HepG2 (cell line): ENCODE data around the gene EML2. TPM values are rescaled to one million over a fixed set of nuclear protein-coding genes. Genes with fewer than 3 reads are reported as not detected.

ENCODE experiments used
- CEBPG ChIP-seq: IDR thresholded peaks from 2 replicates; pipeline ENCODE4 v1.6.1; 2016
- CREM ChIP-seq, 2 experiments: sonication (generic) in 1 of 2; formaldehyde crosslinking in 1 of 2; IDR thresholded peaks; 2 replicates each; pipeline versions ENCODE4 v1.4.0 to v1.6.1; 2016 to 2020; ENCODE audit warnings: antibody characterized with exemption in 1 of 2, mild to moderate bottlenecking in 1 of 2, missing genetic modification reagents in 1 of 2
- FIP1L1 ChIP-seq: fragments of 200-400 bp; formaldehyde crosslinking; IDR thresholded peaks from 2 replicates; pipeline ENCODE4 v1.6.1; 2018; ENCODE audit warnings: low read depth, mild to moderate bottlenecking, low read length, moderate library complexity, borderline replicate concordance; ENCODE audit not compliant: insufficient read depth
- HNF1B ChIP-seq: sonication (generic); formaldehyde crosslinking; IDR thresholded peaks from 2 replicates; pipeline ENCODE4 v1.5.1; 2020; ENCODE audit warnings: mild to moderate bottlenecking, moderate library complexity, missing genetic modification reagents
- KAT7 ChIP-seq: IDR thresholded peaks from 2 replicates; pipeline ENCODE4 v1.6.1; 2018; ENCODE audit warnings: borderline replicate concordance, missing compliant biosample characterization
- LCORL ChIP-seq, 2 experiments: fragments of 450-650 bp in 1 of 2; sonication (generic) in 1 of 2; formaldehyde crosslinking in 1 of 2; IDR thresholded peaks; 2 replicates each; pipeline versions ENCODE4 v1.5.0 to v1.6.1; 2017 to 2020; ENCODE audit warnings: antibody characterized with exemption in 1 of 2, missing genetic modification reagents in 1 of 2
- MED8 ChIP-seq: sonication (generic); formaldehyde crosslinking; IDR thresholded peaks from 2 replicates; pipeline ENCODE4 v1.8.1; 2023; ENCODE audit warnings: mild to moderate bottlenecking, missing genetic modification reagents; ENCODE audit not compliant: insufficient replicate concordance
- MIER3 ChIP-seq: IDR thresholded peaks from 2 replicates; pipeline ENCODE4 v1.6.1; 2016; ENCODE audit warnings: missing compliant biosample characterization, borderline replicate concordance
- MTA1 ChIP-seq: sonication (generic); formaldehyde crosslinking; IDR thresholded peaks from 2 replicates; pipeline ENCODE4 v1.4.0; 2020; ENCODE audit warnings: missing genetic modification reagents, mild to moderate bottlenecking, borderline replicate concordance
- NFKB2 ChIP-seq: sonication (generic); formaldehyde crosslinking; IDR thresholded peaks from 2 replicates; pipeline ENCODE4 v1.4.0; 2020; ENCODE audit warnings: missing genetic modification reagents, borderline replicate concordance
- PCBP1 ChIP-seq: fragments of 200-400 bp; formaldehyde crosslinking; IDR thresholded peaks from 2 replicates; pipeline ENCODE4 v1.6.1; 2017; ENCODE audit warnings: mild to moderate bottlenecking, low read depth, low read length, borderline replicate concordance
- RFXAP ChIP-seq: sonication (generic); formaldehyde crosslinking; IDR thresholded peaks from 2 replicates; pipeline ENCODE4 v1.4.0; 2020; ENCODE audit warnings: missing genetic modification reagents, borderline replicate concordance
- STAG1 ChIP-seq: sonication (generic); formaldehyde crosslinking; IDR thresholded peaks from 2 replicates; pipeline ENCODE4 v1.4.0; 2020; ENCODE audit warnings: missing genetic modification reagents
- XRCC5 ChIP-seq: fragments of 200-400 bp; formaldehyde crosslinking; optimal IDR thresholded peaks from 2 replicates; pipeline ENCODE3; 2017; ENCODE audit warnings: mild to moderate bottlenecking, low read length
- ZBTB38 ChIP-seq: sonication (generic); formaldehyde crosslinking; IDR thresholded peaks from 2 replicates; pipeline ENCODE4 v1.5.1; 2020; ENCODE audit warnings: mild to moderate bottlenecking, missing genetic modification reagents
- ZFY ChIP-seq: sonication (generic); formaldehyde crosslinking; IDR thresholded peaks from 2 replicates; pipeline ENCODE4 v1.4.0; 2020; ENCODE audit warnings: missing genetic modification reagents
- ZMAT5 ChIP-seq: sonication (generic); formaldehyde crosslinking; IDR thresholded peaks from 2 replicates; pipeline ENCODE4 v1.5.0; 2020; ENCODE audit warnings: mild to moderate bottlenecking, low read depth, missing genetic modification reagents, borderline replicate concordance
- ZNF121 ChIP-seq: sonication (generic); formaldehyde crosslinking; IDR thresholded peaks from 2 replicates; pipeline ENCODE4 v1.5.0; 2020; ENCODE audit warnings: mild to moderate bottlenecking, missing genetic modification reagents
- ZNF580 ChIP-seq: IDR thresholded peaks from 2 replicates; pipeline ENCODE4 v1.6.1; 2016; ENCODE audit warnings: low read depth, borderline replicate concordance
- ZNF646 ChIP-seq: sonication (generic); formaldehyde crosslinking; IDR thresholded peaks from 2 replicates; pipeline ENCODE4 v1.9.0; 2021; ENCODE audit warnings: mild to moderate bottlenecking, missing genetic modification reagents
- ZNF746 ChIP-seq: sonication (generic); formaldehyde crosslinking; IDR thresholded peaks from 2 replicates; pipeline ENCODE4 v1.8.0; 2022; ENCODE audit warnings: mild to moderate bottlenecking, missing genetic modification reagents
- polyA plus RNA-seq, 8 experiments: library from polyadenylated mRNA; depleted of rRNA in 3 of 8; stranded (reverse) in 7 of 8; unstranded in 1 of 8; fragments of >200 nt; fragmentation: Illumina TruSeq in 4 of 8; extraction: Trizol in 4 of 8; gene quantifications; 2 replicates each; pipeline versions ENCODE4 v1.2.1 to v1.2.3, GENCODE V29; 2011 to 2016; ENCODE audit warnings: low read depth in 4 of 8, missing spikeins in 1 of 8, mixed read lengths in 1 of 8; ENCODE audit not compliant: insufficient read depth in 1 of 8
- total RNA-seq, 5 experiments: library from RNA; depleted of rRNA; stranded (reverse); fragments of >200 nt; fragmentation: Illumina TruSeq; extraction: Trizol; gene quantifications; 2 replicates each; pipeline ENCODE4 v1.2.3, GENCODE V29; 2016; ENCODE audit warnings: low read depth in 1 of 5

Gene EML2
- total and polyA plus RNA-seq, 2 of the 13 experiments (the other 11 are each of a cell fraction or from before 2014, with no cell fraction given) = 7.3 to 12.9 TPM

- TF ChIP-seq ZNF646 (CRISPR knock-in tag) (peak; percentile 51; the same call in 1 of the 2 replicates), MIER3 (CRISPR knock-in tag) (peak; percentile 81), KAT7 (CRISPR knock-in tag) (no peak), ZMAT5 (no peak), LCORL (IDR thresholded peaks at IDR 0.05) (no peak), LCORL (CRISPR knock-in tag; IDR thresholded peaks at IDR 0.05) (peak; percentile 84), XRCC5 (peak; percentile 84), RFXAP (CRISPR knock-in tag) (peak; percentile 38; the same call in 1 of the 2 replicates), PCBP1 (no peak), ZNF121 (no peak), CREM (IDR thresholded peaks at IDR 0.05) (no peak), CREM (CRISPR knock-in tag; IDR thresholded peaks at IDR 0.05) (no peak), ZNF746 (CRISPR knock-in tag) (no peak), CEBPG (CRISPR knock-in tag) (no peak), MTA1 (0 out of 2 replicates have a peak, but pooled peaks have one; percentile 59), FIP1L1 (no peak), MED8 (CRISPR knock-in tag) (no peak), HNF1B (peak; percentile 45; the same call in 1 of the 2 replicates), STAG1 (CRISPR knock-in tag) (peak; percentile 92), ZBTB38 (CRISPR knock-in tag) (peak; percentile 78; the same call in 1 of the 2 replicates), ZNF580 (CRISPR knock-in tag) (peak; percentile 82; the same call in 1 of the 2 replicates), NFKB2 (CRISPR knock-in tag) (peak; percentile 94), ZFY (CRISPR knock-in tag) (peak; percentile 79)
These were observed 48.1 kb downstream of the EML2 start (continued) for GRCh38 chr19:45591004-45591637.
